ENCODE measurements around the gene APOL1. TPM values are rescaled to one million over a fixed set of nuclear protein-coding genes. Genes with fewer than 3 reads are reported as not detected.

APOL1 gene
- total RNA-seq, 1 experiment from 2014 or later = 28.7 TPM

Other genes starting within 250 kb of the APOL1 start
- 40.4 and 61.5 TPM in 2 replicates for gene RBFOX2, start 224.3 kb upstream of the APOL1 start, total RNA-seq (2014; rRNA removed; shearing (Covaris generic); ENCODE audit: low replicate concordance)
- gene APOL3, start 92.4 kb upstream of the APOL1 start, total RNA-seq (2014; rRNA removed; shearing (Covaris generic); ENCODE audit: low replicate concordance) = 2.3 and 11.0 TPM in 2 replicates
- gene APOL4, start 51.3 kb upstream of the APOL1 start, total RNA-seq (2014; rRNA removed; shearing (Covaris generic); ENCODE audit: low replicate concordance) = not detected in 2 replicates
- 52.4 and 68.0 TPM in 2 replicates for gene APOL2, start 13.6 kb upstream of the APOL1 start, total RNA-seq (2014; rRNA removed; shearing (Covaris generic); ENCODE audit: low replicate concordance)
- gene MYH9, start 134.8 kb downstream of the APOL1 start, total RNA-seq (2014; rRNA removed; shearing (Covaris generic); ENCODE audit: low replicate concordance) = 412 and 414 TPM in 2 replicates
- 93.9 and 117 TPM in 2 replicates for gene TXN2, start 228.5 kb downstream of the APOL1 start, total RNA-seq (2014; rRNA removed; shearing (Covaris generic); ENCODE audit: low replicate concordance)

Data from Caki2 (cell line).